ENCODE data around the gene MAP4K3.

MAP4K3 gene

DNA sequence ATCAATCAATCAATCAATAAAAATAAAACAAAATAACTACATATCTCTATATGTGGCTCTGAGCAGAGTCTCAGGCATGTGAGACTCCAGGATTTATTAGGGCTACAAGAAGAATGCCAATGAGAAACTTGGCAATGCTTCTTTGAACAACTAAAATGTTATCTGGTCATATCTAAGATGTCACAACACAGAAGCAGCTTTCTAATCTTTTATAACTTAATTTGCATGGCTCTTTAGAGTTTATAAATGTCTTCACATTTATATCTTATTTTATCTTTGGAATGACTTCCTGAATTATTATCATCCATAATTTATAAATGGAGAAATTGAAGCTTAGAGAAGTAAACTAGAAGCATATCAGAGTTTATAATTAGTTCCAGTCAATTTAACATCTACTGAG is 14.9 kb upstream of the MAP4K3 start:
- TF ChIP-seq GLIS2 (tag by site-specific recombination; IDR thresholded peaks at IDR 0.05), result no peak
- TF ChIP-seq, protein P1, sequence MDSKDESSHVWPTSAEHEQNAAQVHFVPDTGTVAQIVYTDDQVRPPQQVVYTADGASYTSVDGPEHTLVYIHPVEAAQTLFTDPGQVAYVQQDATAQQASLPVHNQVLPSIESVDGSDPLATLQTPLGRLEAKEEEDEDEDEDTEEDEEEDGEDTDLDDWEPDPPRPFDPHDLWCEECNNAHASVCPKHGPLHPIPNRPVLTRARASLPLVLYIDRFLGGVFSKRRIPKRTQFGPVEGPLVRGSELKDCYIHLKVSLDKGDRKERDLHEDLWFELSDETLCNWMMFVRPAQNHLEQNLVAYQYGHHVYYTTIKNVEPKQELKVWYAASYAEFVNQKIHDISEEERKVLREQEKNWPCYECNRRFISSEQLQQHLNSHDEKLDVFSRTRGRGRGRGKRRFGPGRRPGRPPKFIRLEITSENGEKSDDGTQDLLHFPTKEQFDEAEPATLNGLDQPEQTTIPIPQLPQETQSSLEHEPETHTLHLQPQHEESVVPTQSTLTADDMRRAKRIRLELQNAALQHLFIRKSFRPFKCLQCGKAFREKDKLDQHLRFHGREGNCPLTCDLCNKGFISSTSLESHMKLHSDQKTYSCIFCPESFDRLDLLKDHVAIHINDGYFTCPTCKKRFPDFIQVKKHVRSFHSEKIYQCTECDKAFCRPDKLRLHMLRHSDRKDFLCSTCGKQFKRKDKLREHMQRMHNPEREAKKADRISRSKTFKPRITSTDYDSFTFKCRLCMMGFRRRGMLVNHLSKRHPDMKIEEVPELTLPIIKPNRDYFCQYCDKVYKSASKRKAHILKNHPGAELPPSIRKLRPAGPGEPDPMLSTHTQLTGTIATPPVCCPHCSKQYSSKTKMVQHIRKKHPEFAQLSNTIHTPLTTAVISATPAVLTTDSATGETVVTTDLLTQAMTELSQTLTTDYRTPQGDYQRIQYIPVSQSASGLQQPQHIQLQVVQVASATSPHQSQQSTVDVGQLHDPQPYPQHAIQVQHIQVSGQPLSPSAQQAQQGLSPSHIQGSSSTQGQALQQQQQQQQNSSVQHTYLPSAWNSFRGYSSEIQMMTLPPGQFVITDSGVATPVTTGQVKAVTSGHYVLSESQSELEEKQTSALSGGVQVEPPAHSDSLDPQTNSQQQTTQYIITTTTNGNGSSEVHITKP (tag by site-specific recombination; IDR thresholded peaks at IDR 0.05), result no peak
- no peak for TF ChIP-seq ZNF585B (tag by site-specific recombination; IDR thresholded peaks at IDR 0.05)
- TF ChIP-seq ZNF529 (tag by site-specific recombination; IDR thresholded peaks at IDR 0.05; ENCODE audit: insufficient replicate concordance), result no peak
- TF ChIP-seq, protein P2, sequence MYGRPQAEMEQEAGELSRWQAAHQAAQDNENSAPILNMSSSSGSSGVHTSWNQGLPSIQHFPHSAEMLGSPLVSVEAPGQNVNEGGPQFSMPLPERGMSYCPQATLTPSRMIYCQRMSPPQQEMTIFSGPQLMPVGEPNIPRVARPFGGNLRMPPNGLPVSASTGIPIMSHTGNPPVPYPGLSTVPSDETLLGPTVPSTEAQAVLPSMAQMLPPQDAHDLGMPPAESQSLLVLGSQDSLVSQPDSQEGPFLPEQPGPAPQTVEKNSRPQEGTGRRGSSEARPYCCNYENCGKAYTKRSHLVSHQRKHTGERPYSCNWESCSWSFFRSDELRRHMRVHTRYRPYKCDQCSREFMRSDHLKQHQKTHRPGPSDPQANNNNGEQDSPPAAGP (tag by site-specific recombination; IDR thresholded peaks at IDR 0.05), result no peak
- no peak for TF ChIP-seq ZNF510 (tag by site-specific recombination; IDR thresholded peaks at IDR 0.05; ENCODE audit: insufficient replicate concordance)
- no peak for TF ChIP-seq REPIN1 (tag by site-specific recombination; IDR thresholded peaks at IDR 0.05; ENCODE audit: low read depth)
- TF ChIP-seq ZFP37 (tag by site-specific recombination; IDR thresholded peaks at IDR 0.05), result no peak
- no peak for TF ChIP-seq ZNF416 (tag by site-specific recombination; IDR thresholded peaks at IDR 0.05)
- TF ChIP-seq, protein P3, sequence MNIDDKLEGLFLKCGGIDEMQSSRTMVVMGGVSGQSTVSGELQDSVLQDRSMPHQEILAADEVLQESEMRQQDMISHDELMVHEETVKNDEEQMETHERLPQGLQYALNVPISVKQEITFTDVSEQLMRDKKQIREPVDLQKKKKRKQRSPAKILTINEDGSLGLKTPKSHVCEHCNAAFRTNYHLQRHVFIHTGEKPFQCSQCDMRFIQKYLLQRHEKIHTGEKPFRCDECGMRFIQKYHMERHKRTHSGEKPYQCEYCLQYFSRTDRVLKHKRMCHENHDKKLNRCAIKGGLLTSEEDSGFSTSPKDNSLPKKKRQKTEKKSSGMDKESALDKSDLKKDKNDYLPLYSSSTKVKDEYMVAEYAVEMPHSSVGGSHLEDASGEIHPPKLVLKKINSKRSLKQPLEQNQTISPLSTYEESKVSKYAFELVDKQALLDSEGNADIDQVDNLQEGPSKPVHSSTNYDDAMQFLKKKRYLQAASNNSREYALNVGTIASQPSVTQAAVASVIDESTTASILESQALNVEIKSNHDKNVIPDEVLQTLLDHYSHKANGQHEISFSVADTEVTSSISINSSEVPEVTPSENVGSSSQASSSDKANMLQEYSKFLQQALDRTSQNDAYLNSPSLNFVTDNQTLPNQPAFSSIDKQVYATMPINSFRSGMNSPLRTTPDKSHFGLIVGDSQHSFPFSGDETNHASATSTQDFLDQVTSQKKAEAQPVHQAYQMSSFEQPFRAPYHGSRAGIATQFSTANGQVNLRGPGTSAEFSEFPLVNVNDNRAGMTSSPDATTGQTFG (tag by site-specific recombination; IDR thresholded peaks at IDR 0.05; ENCODE audit: borderline replicate concordance), result no peak
- ChIA-PET POLR2A (no interaction called here), CTCF (no interaction called here)
- Histone ChIP-seq H3K4me1 (ENCODE audit: control insufficient read depth, insufficient read depth, low read length) (no peaks in the 10 kb centered on the region), H3K4me3 (ENCODE audit: low read depth, low read length) (no peak overlapping the region), H3K9me3 (ENCODE audit: control insufficient read depth, insufficient read depth, low read depth, low read length) (no peaks in the 10 kb centered on the region), H3K27ac (ENCODE audit: extremely low read depth, low read depth, low read length) (no peak overlapping the region), H3K36me3 (ENCODE audit: control insufficient read depth in 2 of 2, insufficient read depth in 1 of 2, low read length in 2 of 2) (no peaks in the 10 kb centered on the region; a peak in 1 of 3 replicates)

DNA sequence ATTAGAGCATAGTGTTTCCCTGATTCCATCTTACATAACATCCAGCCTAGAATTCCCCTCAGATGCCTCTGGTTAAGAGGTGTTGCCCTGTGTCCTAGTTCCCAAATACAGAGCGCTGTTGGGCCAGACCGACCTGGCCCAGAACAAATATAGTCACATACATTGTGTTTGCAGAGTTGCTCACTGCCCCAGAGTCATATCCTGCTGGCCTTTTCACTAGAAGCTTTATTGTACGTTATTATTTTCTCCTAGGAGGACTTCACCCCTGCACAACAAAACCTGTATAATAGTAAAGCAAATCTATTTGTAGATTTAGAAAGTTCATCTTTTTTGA is 11.1 kb upstream of the MAP4K3 start:
- TF ChIP-seq ZNF670 (tag by site-specific recombination; IDR thresholded peaks at IDR 0.05; ENCODE audit: low read depth), result no peak
- TF ChIP-seq ZNF555 (tag by site-specific recombination; conservative IDR thresholded peaks at IDR 0.05), result no peak
- TF ChIP-seq, protein P4, sequence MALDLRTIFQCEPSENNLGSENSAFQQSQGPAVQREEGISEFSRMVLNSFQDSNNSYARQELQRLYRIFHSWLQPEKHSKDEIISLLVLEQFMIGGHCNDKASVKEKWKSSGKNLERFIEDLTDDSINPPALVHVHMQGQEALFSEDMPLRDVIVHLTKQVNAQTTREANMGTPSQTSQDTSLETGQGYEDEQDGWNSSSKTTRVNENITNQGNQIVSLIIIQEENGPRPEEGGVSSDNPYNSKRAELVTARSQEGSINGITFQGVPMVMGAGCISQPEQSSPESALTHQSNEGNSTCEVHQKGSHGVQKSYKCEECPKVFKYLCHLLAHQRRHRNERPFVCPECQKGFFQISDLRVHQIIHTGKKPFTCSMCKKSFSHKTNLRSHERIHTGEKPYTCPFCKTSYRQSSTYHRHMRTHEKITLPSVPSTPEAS (tag by site-specific recombination; IDR thresholded peaks at IDR 0.05), result no peak
- TF ChIP-seq ZNF548 (tag by site-specific recombination; IDR thresholded peaks at IDR 0.05), result no peak
- TF ChIP-seq, protein P5, sequence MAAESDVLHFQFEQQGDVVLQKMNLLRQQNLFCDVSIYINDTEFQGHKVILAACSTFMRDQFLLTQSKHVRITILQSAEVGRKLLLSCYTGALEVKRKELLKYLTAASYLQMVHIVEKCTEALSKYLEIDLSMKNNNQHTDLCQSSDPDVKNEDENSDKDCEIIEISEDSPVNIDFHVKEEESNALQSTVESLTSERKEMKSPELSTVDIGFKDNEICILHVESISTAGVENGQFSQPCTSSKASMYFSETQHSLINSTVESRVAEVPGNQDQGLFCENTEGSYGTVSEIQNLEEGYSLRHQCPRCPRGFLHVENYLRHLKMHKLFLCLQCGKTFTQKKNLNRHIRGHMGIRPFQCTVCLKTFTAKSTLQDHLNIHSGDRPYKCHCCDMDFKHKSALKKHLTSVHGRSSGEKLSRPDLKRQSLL (tag by site-specific recombination; IDR thresholded peaks at IDR 0.05), result no peak
- no peak for TF ChIP-seq ZNF501 (tag by site-specific recombination; IDR thresholded peaks at IDR 0.05)
- Histone ChIP-seq H3K27ac (ENCODE audit: extremely low read depth, low read depth, low read length) (no peak overlapping the region), H3K4me3 (ENCODE audit: low read depth, low read length) (no peak overlapping the region), H3K36me3 (ENCODE audit: control insufficient read depth in 2 of 2, insufficient read depth in 1 of 2, low read length in 2 of 2) (no peaks in the 10 kb centered on the region; a peak in 1 of 3 replicates), H3K9me3 (ENCODE audit: control insufficient read depth, insufficient read depth, low read depth, low read length) (no peaks in the 10 kb centered on the region), H3K4me1 (ENCODE audit: control insufficient read depth, insufficient read depth, low read length) (no peaks in the 10 kb centered on the region)
- POLR2A ChIA-PET, result no interaction called here
- CTCF ChIA-PET, result no interaction called here
